Fibroblast of peridontal ligament (primary cell): ENCODE data around the gene POU3F3.

Experiments used
- DNase-seq: peaks from one replicate; pipeline ENCODE4 v3.0.0-alpha.2; 2010; ENCODE audit errors: extremely low read depth

Gene POU3F3

GRCh38 chr2:104861351-104862057 is 7.6 kb downstream of the POU3F3 start:
- no peak for DNase-seq

- DNase-seq, result no peak
These were observed 8.4 kb downstream of the POU3F3 start for GRCh38 chr2:104862058-104862941.

GRCh38 chr2:104863146-104863467 is 9.2 kb downstream of the POU3F3 start:
- DNase-seq, result no peak

- DNase-seq, result no peak
These were observed 9.8 kb downstream of the POU3F3 start for GRCh38 chr2:104863468-104864279.

GRCh38 chr2:104864280-104865095 is 10.6 kb downstream of the POU3F3 start:
- no peak for DNase-seq

- DNase-seq, result no peak
These were observed 11.2 kb downstream of the POU3F3 start for GRCh38 chr2:104865096-104865470.

- no peak for DNase-seq
These were observed 12.4 kb downstream of the POU3F3 start for GRCh38 chr2:104866122-104866864.

GRCh38 chr2:104866883-104867812 is 13.2 kb downstream of the POU3F3 start:
- DNase-seq, result no peak

- no peak for DNase-seq
These were observed 14.0 kb downstream of the POU3F3 start for GRCh38 chr2:104867813-104868504.

- no peak for DNase-seq
These were observed 14.6 kb downstream of the POU3F3 start for GRCh38 chr2:104868505-104868866.

- DNase-seq, result no peak
These were observed 16.4 kb downstream of the POU3F3 start for GRCh38 chr2:104870100-104870975.

GRCh38 chr2:104871649-104871971 is 17.7 kb downstream of the POU3F3 start:
- DNase-seq, result no peak

GRCh38 chr2:104871972-104872865 is 18.3 kb downstream of the POU3F3 start:
- no peak for DNase-seq

GRCh38 chr2:104872866-104873688 is 19.2 kb downstream of the POU3F3 start:
- peak; percentile 41 for DNase-seq

GRCh38 chr2:104873689-104874054 is 19.8 kb downstream of the POU3F3 start:
- no peak for DNase-seq

GRCh38 chr2:104874230-104874629 is 20.3 kb downstream of the POU3F3 start:
- DNase-seq, result no peak
